NCI-H1417 treated with DMSO at 0.1 percent for 48 hours (cell line): ENCODE results near the gene CORO6.

Experiments used
- DNase-seq: peaks from one replicate; lab custom pipeline; 2025; lab: John Stamatoyannopoulos, UW

Gene CORO6

GRCh38 chr17:29565643-29566472 is 56.9 kb downstream of the CORO6 start:
- DNase-seq: peak; percentile 68
